ENCODE measurements around the gene SGSM1. TPM values are rescaled to one million over a fixed set of nuclear protein-coding genes. Genes with fewer than 3 reads are reported as not detected.
A peak's percentile ranks its signal among the peaks of the same experiment; 100 is the strongest.

The SGSM1 gene
- total RNA-seq, 2 donors from 2014 or later = 6.8 to 11.1 TPM

DNA sequence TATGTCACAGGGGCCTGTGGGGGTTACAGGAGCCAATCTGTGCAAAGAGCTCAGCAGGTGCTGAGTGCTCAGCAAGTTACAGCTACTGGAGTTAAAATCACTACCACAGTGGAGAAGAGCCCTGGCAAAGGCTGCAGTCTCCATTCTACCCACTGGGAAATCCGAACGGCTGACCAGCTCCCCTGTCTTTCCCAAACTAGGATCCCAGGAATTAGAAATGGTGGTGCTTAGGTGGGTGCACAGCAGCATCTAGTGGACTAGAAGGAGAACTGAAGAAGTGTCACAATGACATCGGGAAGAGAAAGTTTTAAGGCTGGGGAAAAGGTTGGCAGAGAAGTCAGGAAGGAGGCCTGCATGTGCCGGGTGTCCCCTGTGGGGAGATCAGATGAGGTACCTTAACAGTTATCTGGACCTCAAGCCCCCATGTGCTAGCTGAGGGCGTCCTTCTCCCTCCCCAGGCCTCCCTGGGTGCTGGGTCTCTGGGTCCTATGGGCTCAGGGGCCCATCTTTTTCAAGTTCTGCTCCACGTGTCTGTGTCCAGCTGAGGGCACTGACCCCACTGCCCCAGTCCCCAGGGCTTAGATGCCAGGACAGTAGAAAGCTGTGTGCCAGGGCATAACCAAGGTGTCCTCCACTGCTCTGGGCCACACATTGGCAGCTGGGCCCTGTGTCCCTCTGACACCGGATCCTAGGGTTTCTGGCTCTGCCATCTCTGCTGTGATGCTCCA is 33.4 kb upstream of the SGSM1 start:
- Histone ChIP-seq H3K27me3 (replicated peaks; ENCODE audit: insufficient read depth) (no peaks in the 10 kb centered on the region), H3K36me3 (no peaks in the 10 kb centered on the region), H3K4me3 (no peak overlapping the region), H3K4me1 (ENCODE audit: control insufficient read depth in 1 of 2, low read depth in 2 of 2) (no peaks in the 10 kb centered on the region), H3K9me3 (no peaks in the 10 kb centered on the region), H3K27ac (no peak overlapping the region)
- ATAC-seq (ENCODE audit: insufficient number of reproducible peaks, low FRiP score, low read depth) = no peak
- TF ChIP-seq, protein P1, sequence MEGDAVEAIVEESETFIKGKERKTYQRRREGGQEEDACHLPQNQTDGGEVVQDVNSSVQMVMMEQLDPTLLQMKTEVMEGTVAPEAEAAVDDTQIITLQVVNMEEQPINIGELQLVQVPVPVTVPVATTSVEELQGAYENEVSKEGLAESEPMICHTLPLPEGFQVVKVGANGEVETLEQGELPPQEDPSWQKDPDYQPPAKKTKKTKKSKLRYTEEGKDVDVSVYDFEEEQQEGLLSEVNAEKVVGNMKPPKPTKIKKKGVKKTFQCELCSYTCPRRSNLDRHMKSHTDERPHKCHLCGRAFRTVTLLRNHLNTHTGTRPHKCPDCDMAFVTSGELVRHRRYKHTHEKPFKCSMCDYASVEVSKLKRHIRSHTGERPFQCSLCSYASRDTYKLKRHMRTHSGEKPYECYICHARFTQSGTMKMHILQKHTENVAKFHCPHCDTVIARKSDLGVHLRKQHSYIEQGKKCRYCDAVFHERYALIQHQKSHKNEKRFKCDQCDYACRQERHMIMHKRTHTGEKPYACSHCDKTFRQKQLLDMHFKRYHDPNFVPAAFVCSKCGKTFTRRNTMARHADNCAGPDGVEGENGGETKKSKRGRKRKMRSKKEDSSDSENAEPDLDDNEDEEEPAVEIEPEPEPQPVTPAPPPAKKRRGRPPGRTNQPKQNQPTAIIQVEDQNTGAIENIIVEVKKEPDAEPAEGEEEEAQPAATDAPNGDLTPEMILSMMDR (IDR thresholded peaks at IDR 0.05) = peak; percentile 23
- no peak for DNase-seq (ENCODE audit: low spot score)

DNA sequence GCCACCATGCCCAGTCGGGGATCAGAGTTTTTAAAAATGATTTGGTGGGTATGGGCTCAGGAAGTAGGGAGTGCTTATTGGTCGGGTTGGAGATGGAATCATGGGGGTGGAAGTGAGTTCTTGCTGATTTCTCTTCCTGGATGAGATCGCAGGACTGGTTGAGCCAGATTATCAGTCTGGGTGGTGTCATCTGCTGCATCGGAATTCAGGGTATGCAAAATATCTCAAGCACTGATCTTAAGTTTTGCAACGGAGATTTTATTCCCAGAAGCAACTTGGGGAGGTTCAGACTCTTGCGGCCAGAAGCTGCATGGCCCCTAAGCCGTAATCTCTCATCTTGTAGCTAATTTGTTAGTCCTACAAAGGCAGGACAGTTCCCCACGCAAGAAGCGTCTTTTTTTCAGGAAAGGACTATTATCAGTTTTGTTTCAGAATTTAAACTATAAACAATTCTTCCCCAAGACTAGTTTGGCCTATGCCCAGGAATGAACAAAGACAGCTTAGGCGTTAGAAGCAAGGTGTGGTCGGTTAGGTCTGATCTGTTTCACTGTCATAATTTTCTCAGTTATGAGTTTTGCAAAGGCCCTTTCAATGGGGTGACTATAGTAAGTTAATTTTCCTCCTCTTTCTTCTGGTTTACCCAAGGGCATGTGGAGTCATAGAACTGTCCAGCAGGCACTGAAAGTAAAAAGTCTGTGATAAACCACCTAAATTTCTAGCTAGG is 30.1 kb upstream of the SGSM1 start:
- no peak for ATAC-seq (ENCODE audit: insufficient number of reproducible peaks, low FRiP score, low read depth)

DNA sequence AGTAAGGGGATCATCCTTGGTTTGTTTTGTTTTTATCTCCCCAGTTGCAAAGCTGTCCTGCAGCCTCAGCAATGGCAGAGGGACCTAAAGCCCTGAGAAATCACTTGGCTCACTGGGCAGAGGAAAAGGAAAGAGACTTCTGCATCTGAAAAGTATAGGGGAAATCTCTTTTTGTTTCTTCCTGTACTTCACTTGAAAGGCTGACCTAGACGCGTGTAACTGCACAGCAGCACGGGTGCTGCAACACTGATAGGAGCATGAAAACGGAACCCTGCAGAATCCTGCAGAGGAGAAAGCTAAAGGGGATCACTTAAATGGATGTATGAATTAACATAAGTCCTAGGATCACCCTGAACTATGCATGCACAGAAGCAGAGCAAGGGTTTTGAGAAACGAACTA is 29.5 kb upstream of the SGSM1 start:
- DNase-seq (ENCODE audit: low spot score) = no peak
- ATAC-seq (ENCODE audit: insufficient number of reproducible peaks, low FRiP score, low read depth) = no peak
- Histone ChIP-seq H3K9me3 (no peaks in the 10 kb centered on the region), H3K27ac (no peak overlapping the region), H3K27me3 (replicated peaks; ENCODE audit: insufficient read depth) (no peaks in the 10 kb centered on the region), H3K4me3 (no peak overlapping the region), H3K4me1 (ENCODE audit: control insufficient read depth in 1 of 2, low read depth in 2 of 2) (no peaks in the 10 kb centered on the region), H3K36me3 (no peaks in the 10 kb centered on the region)
- TF ChIP-seq, protein P1 (IDR thresholded peaks at IDR 0.05) = no peak

More for the DNA sequence above, 30.1 kb upstream of the SGSM1 start:
- Histone ChIP-seq H3K9me3 (no peaks in the 10 kb centered on the region), H3K27ac (no peak overlapping the region), H3K36me3 (no peaks in the 10 kb centered on the region), H3K27me3 (replicated peaks; ENCODE audit: insufficient read depth) (no peaks in the 10 kb centered on the region), H3K4me3 (no peak overlapping the region), H3K4me1 (ENCODE audit: control insufficient read depth in 1 of 2, low read depth in 2 of 2) (no peaks in the 10 kb centered on the region)
- DNase-seq (ENCODE audit: low spot score) = no peak
- TF ChIP-seq, protein P1 (IDR thresholded peaks at IDR 0.05) = no peak

DNA sequence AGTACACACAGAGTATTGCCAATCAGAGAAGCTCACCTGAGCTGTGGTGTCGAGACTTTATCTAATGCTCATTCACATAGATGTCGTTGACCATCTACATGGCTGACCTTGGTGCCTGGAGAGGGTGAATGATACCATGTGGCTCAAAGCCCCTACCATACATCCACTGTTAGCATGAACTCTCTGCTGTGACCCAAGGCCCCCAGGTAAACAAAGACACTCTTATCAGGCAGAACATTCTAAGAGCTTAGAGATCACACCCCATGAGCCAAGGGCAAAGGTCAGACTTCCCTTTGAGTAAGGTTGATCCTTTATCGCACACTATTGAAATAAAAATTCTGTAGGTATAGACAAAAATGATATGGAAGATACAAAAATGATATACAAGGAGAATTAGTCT is 16.5 kb upstream of the SGSM1 start:
- Histone ChIP-seq H3K27ac (no peak overlapping the region), H3K4me1 (ENCODE audit: control insufficient read depth in 1 of 2, low read depth in 2 of 2) (no peaks in the 10 kb centered on the region), H3K4me3 (no peak overlapping the region), H3K27me3 (replicated peaks; ENCODE audit: insufficient read depth) (no peaks in the 10 kb centered on the region), H3K9me3 (no peaks in the 10 kb centered on the region), H3K36me3 (no peaks in the 10 kb centered on the region)
- no peak for DNase-seq (ENCODE audit: low spot score)
- TF ChIP-seq, protein P1 (IDR thresholded peaks at IDR 0.05) = no peak
- no peak for ATAC-seq (ENCODE audit: insufficient number of reproducible peaks, low FRiP score, low read depth)

DNA sequence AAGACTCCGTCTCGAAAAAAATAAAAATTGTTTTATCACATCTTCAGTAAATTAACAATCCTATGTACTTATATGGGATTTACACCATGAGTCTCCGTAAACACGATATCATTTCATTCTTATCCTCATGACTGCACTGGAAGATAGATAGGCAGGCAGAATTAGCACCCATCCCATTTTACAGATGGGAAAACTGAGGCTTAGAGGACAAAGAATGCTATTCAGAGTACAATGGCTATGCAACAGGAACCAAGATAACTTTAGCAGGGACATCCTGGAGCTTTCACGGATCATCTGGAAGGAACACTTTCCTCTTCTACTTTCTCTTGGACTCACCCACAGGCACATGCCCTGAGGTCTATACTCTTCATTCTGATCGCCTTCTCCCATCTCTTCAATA is 14.6 kb upstream of the SGSM1 start:
- Histone ChIP-seq H3K27me3 (replicated peaks; ENCODE audit: insufficient read depth) (no peaks in the 10 kb centered on the region), H3K36me3 (no peaks in the 10 kb centered on the region), H3K4me1 (ENCODE audit: control insufficient read depth in 1 of 2, low read depth in 2 of 2) (no peaks in the 10 kb centered on the region), H3K4me3 (no peak overlapping the region), H3K9me3 (no peaks in the 10 kb centered on the region), H3K27ac (no peak overlapping the region)
- TF ChIP-seq, protein P1 (IDR thresholded peaks at IDR 0.05) = no peak
- DNase-seq (ENCODE audit: low spot score) (no peak), ATAC-seq (ENCODE audit: insufficient number of reproducible peaks, low FRiP score, low read depth) (no peak)

Measured in thoracic aorta (tissue), 2 donors.